ENCODE results near the gene PLET1.
A peak's percentile ranks its signal among the peaks of the same experiment; 100 is the strongest.

Gene PLET1

GRCh38 chr11:112260490-112260889 is at the start of gene PLET1:
Gene PLET1 (minus strand): TSS chr11:112260860. CDS start chr11:112260589, 271 bp downstream.
- DNase-seq (ENCODE audit: low spot score) (no peak), FAIRE-seq (no peak)

- FAIRE-seq = no peak
- DNase-seq (ENCODE audit: low spot score) = no peak
Observed at GRCh38 chr11:112310419-112310818, 49.8 kb upstream of the PLET1 start.

- FAIRE-seq (peak; percentile 80), DNase-seq (ENCODE audit: low spot score) (no peak)
Observed at GRCh38 chr11:112308651-112309050, 48.0 kb upstream of the PLET1 start.

- DNase-seq (ENCODE audit: low spot score) (no peak), FAIRE-seq (no peak)
Observed at GRCh38 chr11:112307616-112308015, 47.0 kb upstream of the PLET1 start.

- FAIRE-seq (no peak), DNase-seq (ENCODE audit: low spot score) (no peak)
Observed at GRCh38 chr11:112306230-112306629, 45.6 kb upstream of the PLET1 start.

GRCh38 chr11:112304914-112305313 is 44.3 kb upstream of the PLET1 start:
- DNase-seq (ENCODE audit: low spot score) = no peak
- FAIRE-seq = no peak

- no peak for FAIRE-seq
- no peak for DNase-seq (ENCODE audit: low spot score)
Observed at GRCh38 chr11:112303616-112304015, 43.0 kb upstream of the PLET1 start.

GRCh38 chr11:112302226-112302868 is 41.7 kb upstream of the PLET1 start:
- DNase-seq (ENCODE audit: low spot score) (no peak), FAIRE-seq (no peak)

GRCh38 chr11:112300094-112300786 is 39.6 kb upstream of the PLET1 start:
- FAIRE-seq (peak; percentile 9), DNase-seq (ENCODE audit: low spot score) (no peak)

- DNase-seq (ENCODE audit: low spot score) (no peak), FAIRE-seq (peak; percentile 89)
Observed at GRCh38 chr11:112298535-112298934, 37.9 kb upstream of the PLET1 start.

- FAIRE-seq = no peak
- no peak for DNase-seq (ENCODE audit: low spot score)
Observed at GRCh38 chr11:112297248-112297866, 36.7 kb upstream of the PLET1 start.

- peak; percentile 68 for FAIRE-seq
- no peak for DNase-seq (ENCODE audit: low spot score)
Observed at GRCh38 chr11:112296044-112296443, 35.4 kb upstream of the PLET1 start.

- DNase-seq (ENCODE audit: low spot score) (no peak), FAIRE-seq (no peak)
Observed at GRCh38 chr11:112294688-112295340, 34.2 kb upstream of the PLET1 start.

- DNase-seq (ENCODE audit: low spot score) (no peak), FAIRE-seq (no peak)
Observed at GRCh38 chr11:112293614-112294013, 33.0 kb upstream of the PLET1 start.

- DNase-seq (ENCODE audit: low spot score) (peak; percentile 73), FAIRE-seq (no peak)
Observed at GRCh38 chr11:112292785-112293407, 32.2 kb upstream of the PLET1 start.

- FAIRE-seq = no peak
- DNase-seq (ENCODE audit: low spot score) = no peak
Observed at GRCh38 chr11:112292188-112292587, 31.5 kb upstream of the PLET1 start.

- no peak for DNase-seq (ENCODE audit: low spot score)
- peak; percentile 90 for FAIRE-seq
Observed at GRCh38 chr11:112291191-112291590, 30.5 kb upstream of the PLET1 start.

- FAIRE-seq (peak; percentile 65), DNase-seq (ENCODE audit: low spot score) (no peak)
Observed at GRCh38 chr11:112290493-112290850, 29.8 kb upstream of the PLET1 start.

GRCh38 chr11:112289588-112290492 is 29.2 kb upstream of the PLET1 start:
- DNase-seq (ENCODE audit: low spot score) (peak; percentile 96), FAIRE-seq (peak; percentile 96)

- FAIRE-seq (no peak), DNase-seq (ENCODE audit: low spot score) (no peak)
Observed at GRCh38 chr11:112288021-112288420, 27.4 kb upstream of the PLET1 start.

Measured in urothelium cell line (cell line).